Measurements from ENCODE around the gene PRKAR1B. TPM values are rescaled to one million over a fixed set of nuclear protein-coding genes. Genes with fewer than 3 reads are reported as not detected.

PRKAR1B gene
- total and polyA plus RNA-seq, 9 donors = 14.3 to 49.0 (median 34.0) TPM

DNA sequence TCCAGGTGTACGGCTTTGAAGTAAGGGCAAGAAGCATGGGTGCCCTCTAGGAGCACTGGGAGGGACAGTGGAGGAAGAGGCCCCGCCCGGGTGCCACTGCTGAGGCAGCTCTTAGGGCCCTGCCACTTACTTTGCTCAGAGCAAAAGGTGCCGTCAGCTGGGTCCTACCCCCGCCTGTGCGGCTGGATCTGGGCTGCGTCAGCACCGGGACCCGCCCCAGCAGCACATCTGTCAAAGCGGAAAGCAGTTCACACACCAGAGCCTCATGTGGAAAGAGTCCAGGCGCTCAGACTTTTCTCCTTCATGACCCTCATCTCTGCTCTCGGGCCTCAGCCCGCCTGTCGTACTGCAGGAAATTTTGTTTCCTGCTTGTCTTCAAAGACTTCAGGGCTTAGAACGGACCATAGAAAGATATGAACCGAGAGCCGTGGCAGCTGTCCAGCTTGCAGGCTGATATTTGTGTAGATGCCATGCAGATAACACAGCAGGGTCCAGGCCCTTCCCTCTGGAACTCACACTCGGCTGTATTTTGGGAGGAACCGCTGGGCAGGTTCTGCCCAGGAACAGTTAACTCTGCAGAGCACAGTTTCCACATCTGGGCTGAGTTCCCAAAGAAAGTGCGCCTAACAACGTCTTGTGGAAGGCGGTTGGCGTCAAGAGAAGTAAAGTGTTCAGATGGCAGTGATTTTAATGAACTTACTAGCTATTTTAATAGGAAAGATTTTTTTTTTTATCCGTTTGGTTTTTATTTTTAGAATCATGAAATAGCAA lies 44.3 kb upstream of the PRKAR1B start:
- H3K27ac ChIP-seq = peak overlapping the region; percentile 71 to 87
- peak; percentile 87 to 91 (median 88) for DNase-seq
- no peaks in the 10 kb centered on the region for H3K9me3 ChIP-seq
- peaks cover 24% of the 10 kb centered on the region for H3K4me1 ChIP-seq (ENCODE audit: insufficient read depth)
- H3K4me3 ChIP-seq = no peak overlapping the region
- WGBS, 3 donors = 4 to 9% (median 5%) methylated on average over 24 of the region's 24 CpGs
- H3K36me3 ChIP-seq = no peaks in the 10 kb centered on the region
- TF ChIP-seq, protein P1, sequence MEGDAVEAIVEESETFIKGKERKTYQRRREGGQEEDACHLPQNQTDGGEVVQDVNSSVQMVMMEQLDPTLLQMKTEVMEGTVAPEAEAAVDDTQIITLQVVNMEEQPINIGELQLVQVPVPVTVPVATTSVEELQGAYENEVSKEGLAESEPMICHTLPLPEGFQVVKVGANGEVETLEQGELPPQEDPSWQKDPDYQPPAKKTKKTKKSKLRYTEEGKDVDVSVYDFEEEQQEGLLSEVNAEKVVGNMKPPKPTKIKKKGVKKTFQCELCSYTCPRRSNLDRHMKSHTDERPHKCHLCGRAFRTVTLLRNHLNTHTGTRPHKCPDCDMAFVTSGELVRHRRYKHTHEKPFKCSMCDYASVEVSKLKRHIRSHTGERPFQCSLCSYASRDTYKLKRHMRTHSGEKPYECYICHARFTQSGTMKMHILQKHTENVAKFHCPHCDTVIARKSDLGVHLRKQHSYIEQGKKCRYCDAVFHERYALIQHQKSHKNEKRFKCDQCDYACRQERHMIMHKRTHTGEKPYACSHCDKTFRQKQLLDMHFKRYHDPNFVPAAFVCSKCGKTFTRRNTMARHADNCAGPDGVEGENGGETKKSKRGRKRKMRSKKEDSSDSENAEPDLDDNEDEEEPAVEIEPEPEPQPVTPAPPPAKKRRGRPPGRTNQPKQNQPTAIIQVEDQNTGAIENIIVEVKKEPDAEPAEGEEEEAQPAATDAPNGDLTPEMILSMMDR (IDR thresholded peaks at IDR 0.05) = no peak
- TF ChIP-seq POLR2A (IDR thresholded peaks at IDR 0.05) (no peak), EP300 (IDR thresholded peaks at IDR 0.05) (no peak)
- no peaks in the 10 kb centered on the region for H3K27me3 ChIP-seq
- intact Hi-C loops (cut with DNase I) = loop anchor here in 2 of 4 donors (5.0 to 10.0 kb wide), 2 partner anchors 254 to 257 kb away; partner anchors contain the start of gene PDGFA (in 2 of the 2)

DNA sequence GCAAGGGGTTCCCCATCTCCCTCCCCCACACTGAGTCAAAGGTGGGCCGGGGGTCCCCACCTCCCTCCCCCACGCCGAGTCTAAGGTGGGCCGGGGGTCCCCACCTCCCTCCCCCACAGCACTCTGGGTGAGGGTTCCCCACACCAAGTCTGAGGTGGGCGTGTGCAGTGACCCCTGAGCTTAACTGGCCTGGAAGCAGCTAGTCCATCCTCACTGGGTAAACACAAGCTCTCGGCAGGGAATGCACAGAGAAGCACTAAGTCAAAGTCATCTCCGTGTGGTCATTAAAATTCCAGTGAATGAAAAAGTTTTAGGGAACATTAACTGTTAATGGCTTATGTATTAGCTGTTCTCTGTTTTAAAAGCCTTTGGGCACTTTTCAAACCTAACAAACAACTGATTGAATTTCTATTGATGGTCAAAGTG lies 43.7 kb upstream of the PRKAR1B start:
- Histone ChIP-seq H3K9me3 (no peaks in the 10 kb centered on the region), H3K27ac (peak overlapping the region; percentile 71 to 87), H3K27me3 (no peaks in the 10 kb centered on the region), H3K4me1 (ENCODE audit: insufficient read depth) (peaks cover 24% of the 10 kb centered on the region), H3K4me3 (no peak overlapping the region), H3K36me3 (no peaks in the 10 kb centered on the region)
- 15 to 30% (median 19%) methylated on average over 7 of the region's 7 CpGs for WGBS, 3 donors
- DNase-seq = no peak
- intact Hi-C loops (cut with DNase I) = loop anchor here in 2 of 4 donors (5.0 to 10.0 kb wide), 2 partner anchors 253 to 256 kb away; partner anchors contain the start of gene PDGFA (in 2 of the 2)
- no peak for TF ChIP-seq POLR2A (IDR thresholded peaks at IDR 0.05)
- TF ChIP-seq, protein P1 (IDR thresholded peaks at IDR 0.05) = no peak
- TF ChIP-seq EP300 (IDR thresholded peaks at IDR 0.05) = no peak

DNA sequence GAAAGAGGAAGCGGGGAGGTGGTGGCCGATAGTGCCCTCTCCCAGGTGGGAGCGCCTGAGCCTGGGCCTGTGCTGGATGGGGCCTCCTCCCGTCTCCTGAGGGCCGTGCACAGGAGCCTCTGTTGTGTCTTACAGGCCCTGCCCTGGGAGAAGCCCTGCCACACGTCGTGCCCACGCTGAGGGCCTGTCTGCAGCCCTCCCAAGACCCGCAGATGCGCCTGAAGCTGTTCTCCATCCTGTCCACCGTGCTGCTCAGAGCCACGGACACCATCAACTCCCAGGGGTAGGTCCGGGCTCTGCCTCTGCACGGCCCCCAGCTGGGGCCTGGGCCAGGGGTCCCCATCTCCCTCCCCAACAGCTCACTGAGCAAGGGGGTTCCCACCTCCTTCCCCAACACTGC lies 43.3 kb upstream of the PRKAR1B start:
- H3K27me3 ChIP-seq = no peaks in the 10 kb centered on the region
- TF ChIP-seq, protein P1 (IDR thresholded peaks at IDR 0.05) = no peak
- no peak for TF ChIP-seq POLR2A (IDR thresholded peaks at IDR 0.05)
- TF ChIP-seq EP300 (IDR thresholded peaks at IDR 0.05) = no peak
- peak overlapping the region; percentile 71 to 87 for H3K27ac ChIP-seq
- DNase-seq = peak in 1 of 5 donors; percentile 49
- H3K36me3 ChIP-seq = no peaks in the 10 kb centered on the region
- H3K4me1 ChIP-seq (ENCODE audit: insufficient read depth) = peaks cover 24% of the 10 kb centered on the region
- no peak overlapping the region for H3K4me3 ChIP-seq
- intact Hi-C loops (cut with DNase I) = loop anchor here in 2 of 4 donors (5.0 to 10.0 kb wide), 2 partner anchors 253 to 256 kb away; partner anchors contain the start of gene PDGFA (in 2 of the 2)
- H3K9me3 ChIP-seq = no peaks in the 10 kb centered on the region
- 87 to 93% (median 91%) methylated on average over 14 of the region's 14 CpGs for WGBS, 3 donors

DNA sequence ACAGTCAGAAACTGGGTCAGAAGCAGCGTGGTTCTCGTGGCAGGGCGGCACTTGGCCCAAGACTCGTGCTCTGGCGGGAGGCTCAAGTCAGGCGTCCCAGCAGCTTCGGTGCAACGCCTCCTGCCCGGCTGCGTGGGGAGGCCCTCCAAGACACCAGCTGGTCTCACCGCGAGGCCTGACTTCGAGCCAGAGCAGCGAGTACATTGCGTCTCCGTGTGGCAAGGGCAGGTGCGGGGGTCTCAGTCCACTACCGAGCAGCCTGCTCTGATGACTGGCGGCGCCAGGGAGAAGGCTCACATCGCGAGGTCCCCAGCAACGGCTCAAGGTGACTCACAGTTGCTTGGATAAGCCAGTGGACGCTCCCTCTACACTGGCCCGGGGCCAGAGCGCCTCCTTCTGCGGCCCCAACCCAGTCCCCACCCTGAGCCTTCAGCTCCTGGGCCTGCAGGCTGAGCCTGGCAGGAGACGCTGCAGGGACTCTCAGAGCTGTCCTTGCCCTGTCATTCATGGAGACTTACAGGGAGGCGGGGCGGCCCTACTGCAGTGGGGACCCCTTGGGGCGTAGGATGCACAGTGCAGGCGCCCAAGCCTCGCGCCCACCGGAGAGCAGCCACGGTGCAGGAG lies 41.9 kb upstream of the PRKAR1B start:
- 20 to 30% (median 21%) methylated on average over 28 to 36 of the region's 36 CpGs for WGBS, 3 donors
- peak; percentile 82 to 90 (median 87) for DNase-seq
- peak overlapping the region in 1 of 2 donors; percentile 87 for H3K27ac ChIP-seq
- no peaks in the 10 kb centered on the region for H3K36me3 ChIP-seq
- H3K9me3 ChIP-seq = no peaks in the 10 kb centered on the region
- peak overlapping the region; percentile 11 for H3K4me3 ChIP-seq
- no peak for TF ChIP-seq EP300 (IDR thresholded peaks at IDR 0.05)
- TF ChIP-seq, protein P1 (IDR thresholded peaks at IDR 0.05) = peak in 1 of 3 donors; percentile 6
- peak; percentile 5 for TF ChIP-seq POLR2A (IDR thresholded peaks at IDR 0.05)
- intact Hi-C loops (cut with DNase I) = loop anchor here in 3 of 4 donors (5.0 to 10.0 kb wide), 3 partner anchors 64 to 104 kb away; no protein-coding TSS in a partner anchor
- peaks cover 24% of the 10 kb centered on the region for H3K4me1 ChIP-seq (ENCODE audit: insufficient read depth)
- no peaks in the 10 kb centered on the region for H3K27me3 ChIP-seq
